Common myeloid progenitor, CD34-positive (primary cell): Measurements from ENCODE around the gene NAA50. TPM values are rescaled to one million over a fixed set of nuclear protein-coding genes. Genes with fewer than 3 reads are reported as not detected.

ENCODE experiments used
- CTCF ChIA-PET: fragments of 350-600 bp; sonication (Branson Sonifier 250); formaldehyde crosslinking; loops from one replicate; lab custom pipeline; 2021; ENCODE audit warnings: antibody characterized with exemption; lab: Charles Lee
- POLR2A ChIA-PET: fragments of 350-600 bp; sonication (Branson Sonifier 250); formaldehyde crosslinking; loops from one replicate; lab custom pipeline; 2021; ENCODE audit warnings: antibody characterized with exemption; lab: Charles Lee
- DNase-seq, 3 donors: peaks; one replicate each; pipeline versions ENCODE4 v3.0.0 to v3.0.0-alpha.2; 2013
- H3K27ac ChIP-seq, 2 experiments: 1 replicate in 1 of 2; 2 replicates in 1 of 2; pipeline ENCODE4 v1.7.0; 2013; ENCODE audit warnings: inconsistent platforms in 2 of 2, low read length in 2 of 2, mild to moderate bottlenecking in 2 of 2, low read depth in 1 of 2, moderate library complexity in 1 of 2; ENCODE audit not compliant: severe bottlenecking in 2 of 2, insufficient read depth in 1 of 2, poor library complexity in 1 of 2
- H3K27me3 ChIP-seq, 5 experiments: replicated peaks in 2 of 5; 1 replicate in 3 of 5; 2 replicates in 2 of 5; pipeline versions ENCODE4 v1.6.1 to v1.7.0; 2013; ENCODE audit warnings: low read length in 4 of 5, mild to moderate bottlenecking in 2 of 5, moderate library complexity in 2 of 5, inconsistent platforms in 1 of 5; ENCODE audit not compliant: insufficient read depth in 5 of 5, control insufficient read depth in 4 of 5
- H3K36me3 ChIP-seq, 4 experiments: 1 replicate in 2 of 4; 2 replicates in 2 of 4; pipeline versions ENCODE4 v1.6.1 to v1.7.0; 2013; ENCODE audit warnings: low read length in 3 of 4, control low read depth in 1 of 4, mild to moderate bottlenecking in 1 of 4; ENCODE audit not compliant: control insufficient read depth in 4 of 4, insufficient read depth in 4 of 4
- H3K4me1 ChIP-seq, 4 experiments: 1 replicate in 3 of 4; 2 replicates in 1 of 4; pipeline versions ENCODE4 v1.6.1 to v1.7.1; 2013; ENCODE audit warnings: low read length in 3 of 4, mild to moderate bottlenecking in 3 of 4, control low read depth in 1 of 4, inconsistent platforms in 1 of 4, moderate library complexity in 1 of 4; ENCODE audit not compliant: control insufficient read depth in 4 of 4, insufficient read depth in 4 of 4; ENCODE audit errors: control extremely low read depth in 1 of 4
- H3K4me3 ChIP-seq, 7 experiments: 1 replicate in 4 of 7; 2 replicates in 3 of 7; pipeline versions ENCODE4 v1.5.1 to v1.7.0; 2013; ENCODE audit warnings: mild to moderate bottlenecking in 7 of 7, low read length in 6 of 7, moderate library complexity in 6 of 7, inconsistent platforms in 2 of 7, low read depth in 2 of 7, control low read depth in 1 of 7; ENCODE audit not compliant: insufficient read depth in 4 of 7, control insufficient read depth in 1 of 7; ENCODE audit errors: extremely low read depth in 1 of 7
- H3K9me3 ChIP-seq, 5 experiments: 1 replicate in 4 of 5; 2 replicates in 1 of 5; pipeline versions ENCODE4 v1.6.1 to v1.7.1; 2013; ENCODE audit warnings: low read length in 4 of 5, mild to moderate bottlenecking in 2 of 5, inconsistent platforms in 1 of 5, low read depth in 1 of 5, moderate library complexity in 1 of 5; ENCODE audit not compliant: control insufficient read depth in 4 of 5, insufficient read depth in 2 of 5; ENCODE audit errors: control extremely low read depth in 1 of 5
- WGBS: methylation state at CpG from one replicate; pipeline ENCODE4 v1.1.5; 2013; ENCODE audit not compliant: insufficient coverage; 5-methylcytosine and 5-hydroxymethylcytosine counted together
- polyA plus RNA-seq: library from polyadenylated mRNA; unstranded; fragments of 120-200 nt; gene quantifications from one replicate; pipeline ENCODE4 v1.2.1, GENCODE V29; 2013

NAA50 gene
- polyA plus RNA-seq: 102 TPM

DNA sequence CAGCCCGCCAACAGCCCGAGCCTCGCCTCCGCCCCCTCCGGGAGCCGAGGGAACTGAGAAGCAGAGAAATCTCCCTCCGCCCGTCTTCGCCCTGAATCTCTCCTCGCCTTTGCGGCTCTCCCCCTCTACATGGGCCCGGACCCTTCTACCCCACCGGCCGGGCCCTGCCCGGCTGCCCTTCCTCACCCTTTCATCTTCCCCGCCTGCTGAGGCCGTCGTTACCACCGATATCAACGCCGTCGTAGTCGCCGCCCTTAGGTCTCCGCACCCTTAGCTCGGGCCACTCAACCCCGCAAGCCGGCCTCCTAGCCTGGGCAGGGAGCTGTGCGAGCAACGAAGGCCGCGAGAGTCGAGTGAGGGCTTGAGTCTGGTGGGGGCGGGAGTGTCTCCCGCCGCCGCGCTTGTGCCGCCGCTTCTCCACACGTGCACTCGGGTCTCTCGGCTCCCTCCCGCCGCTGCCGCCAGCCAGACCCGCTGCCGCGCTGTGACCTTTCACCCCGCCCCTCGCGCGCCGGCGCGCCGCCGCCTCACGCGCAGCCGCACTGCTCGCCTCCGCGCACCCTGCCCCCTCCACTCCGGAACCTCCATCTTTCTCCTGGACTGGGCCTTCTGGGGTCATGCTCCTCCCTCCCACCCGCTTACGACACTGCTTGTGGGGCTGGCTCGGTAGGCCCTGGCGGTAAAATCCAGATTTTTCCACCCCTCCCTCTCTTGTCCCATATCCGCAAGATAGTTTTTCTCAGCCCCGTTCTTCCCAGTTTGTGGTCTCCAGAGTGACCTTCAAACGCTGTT lies at the start of gene NAA50:
TSS of gene NAA50 (minus strand) at position 494 of the 792 bp plus-strand sequence. CDS start at position 194, 300 bp downstream.
- peaks cover 34 to 74% (median 49%) of the 10 kb centered on the region in 4 experiments for H3K4me1 ChIP-seq
- CTCF ChIA-PET: interaction anchor here (0.6 to 5.3 kb wide), 20 partner anchors 11 to 309 kb away, joined by 3 to 46 read pairs (median 5); partner anchors contain the start of gene GRAMD1C

DNA sequence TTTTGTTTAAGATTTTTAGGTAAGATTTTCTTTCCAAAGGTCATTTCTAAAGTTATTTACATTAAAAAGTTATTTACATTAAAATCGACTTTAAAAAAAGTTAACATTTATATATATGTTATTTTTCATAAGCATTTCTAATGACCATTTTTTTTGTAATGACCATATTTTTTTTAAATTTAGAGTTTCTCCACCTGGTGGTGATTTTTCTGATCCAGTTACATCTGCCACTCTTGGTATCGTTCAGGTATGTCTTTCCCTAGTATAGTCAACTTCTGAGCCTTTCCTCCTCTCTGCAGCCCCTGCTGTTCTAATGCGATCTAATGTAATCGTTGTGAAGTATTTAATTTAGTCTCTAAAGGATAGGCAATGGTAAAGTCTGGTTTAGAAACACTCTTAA lies 49.6 kb upstream of the NAA50 start:
- Histone ChIP-seq H3K9me3 (no peaks in the 10 kb centered on the region), H3K4me1 (peaks cover 0 to 27% (median 3%) of the 10 kb centered on the region in 4 experiments), H3K36me3 (peaks cover 3 to 47% (median 18%) of the 10 kb centered on the region in 4 experiments), H3K27me3 (no peaks in the 10 kb centered on the region), H3K4me3 (no peak overlapping the region), H3K27ac (no peak overlapping the region)
- CTCF ChIA-PET: interaction anchor here (0.9 to 1.0 kb wide), 2 partner anchors 60 to 73 kb away, joined by 3 read pairs; no protein-coding TSS in a partner anchor
- WGBS: no CpG with 5 or more reads among the region's 4 CpGs
- POLR2A ChIA-PET: no interaction called here
- DNase-seq: peak in 1 of 3 donors; percentile 9

More for the DNA sequence above, at the start of gene NAA50:
- WGBS: 0% methylated on average over 51 of the region's 72 CpGs
- H3K27me3 ChIP-seq: no peaks in the 10 kb centered on the region
- POLR2A ChIA-PET: interaction anchor here (0.9 to 1.3 kb wide), 6 partner anchors 10 to 249 kb away, joined by 3 to 7 read pairs (median 3); no protein-coding TSS in a partner anchor
- H3K4me3 ChIP-seq: peak within 1 kb of the TSS; percentile 80 to 100 (median 94)
- peak; percentile 92 to 96 (median 96) for DNase-seq
- peak within 1 kb of the TSS; percentile 97 to 100 for H3K27ac ChIP-seq
- no peaks in the 10 kb centered on the region for H3K9me3 ChIP-seq
- peaks cover 0 to 5% (median 0%) of the 10 kb centered on the region in 4 experiments for H3K36me3 ChIP-seq

DNA sequence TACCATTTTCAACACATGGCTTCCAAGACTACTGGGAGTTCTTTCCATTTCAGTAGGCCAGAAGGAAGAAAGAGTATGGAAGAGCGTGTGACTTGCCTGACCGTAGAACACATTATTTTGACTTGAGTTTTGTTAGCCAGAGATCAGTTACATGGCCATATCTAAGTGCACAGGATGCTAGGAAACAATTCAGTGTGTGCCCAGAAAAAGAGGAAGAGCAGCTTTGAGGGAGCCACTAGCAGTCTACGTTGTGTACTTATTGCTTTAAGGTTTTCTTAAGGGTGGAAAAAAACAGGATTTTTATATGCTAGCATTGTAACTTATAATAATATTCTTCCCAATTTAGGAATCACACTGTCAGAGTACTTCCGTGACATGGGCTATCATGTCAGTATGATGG lies 48.5 kb upstream of the NAA50 start:
- ChIA-PET POLR2A (no interaction called here), CTCF (interaction anchor here (0.9 to 1.5 kb wide), 7 partner anchors 8 to 72 kb away, joined by 3 to 8 read pairs (median 3); no protein-coding TSS in a partner anchor)
- Histone ChIP-seq H3K9me3 (no peaks in the 10 kb centered on the region), H3K27me3 (no peaks in the 10 kb centered on the region), H3K36me3 (peaks cover 3 to 51% (median 17%) of the 10 kb centered on the region in 4 experiments), H3K4me1 (peaks cover 0 to 27% (median 3%) of the 10 kb centered on the region in 4 experiments), H3K4me3 (peak overlapping the region in 1 of 7 experiments; percentile 28), H3K27ac (peak overlapping the region in 1 of 2 experiments; percentile 19)
- 17% methylated on average over 2 of the region's 4 CpGs for WGBS
- DNase-seq: peak; percentile 8 to 44 (median 30)

DNA sequence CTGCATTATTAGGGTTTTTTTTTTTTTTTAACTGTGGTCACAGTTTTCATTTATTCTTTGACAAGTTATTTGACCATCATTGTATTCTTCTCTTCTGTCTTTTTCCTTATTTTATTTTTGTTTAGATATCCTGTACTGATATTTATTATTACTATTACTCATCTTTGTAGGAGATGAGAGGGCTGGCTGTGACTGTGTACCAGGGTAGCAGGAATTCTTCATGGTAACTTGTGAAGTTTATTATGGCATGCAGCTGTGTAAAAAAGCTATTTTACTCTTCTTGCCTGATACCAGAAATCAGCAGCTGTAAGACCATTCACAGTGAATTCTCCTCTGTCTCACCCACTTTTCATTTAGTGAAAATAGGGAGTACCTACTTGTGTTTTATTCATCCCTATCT lies 45.3 kb upstream of the NAA50 start:
- ChIA-PET POLR2A (no interaction called here), CTCF (interaction anchor here (1.4 kb wide), 1 partner anchor 43 kb away, joined by 4 read pairs; no protein-coding TSS in a partner anchor)
- no peak overlapping the region for H3K4me3 ChIP-seq
- no peaks in the 10 kb centered on the region for H3K9me3 ChIP-seq
- peaks cover 10 to 47% (median 25%) of the 10 kb centered on the region in 4 experiments for H3K36me3 ChIP-seq
- peaks cover 0 to 10% (median 3%) of the 10 kb centered on the region in 4 experiments for H3K4me1 ChIP-seq
- no peak for DNase-seq
- H3K27me3 ChIP-seq: no peaks in the 10 kb centered on the region
- H3K27ac ChIP-seq: no peak overlapping the region

DNA sequence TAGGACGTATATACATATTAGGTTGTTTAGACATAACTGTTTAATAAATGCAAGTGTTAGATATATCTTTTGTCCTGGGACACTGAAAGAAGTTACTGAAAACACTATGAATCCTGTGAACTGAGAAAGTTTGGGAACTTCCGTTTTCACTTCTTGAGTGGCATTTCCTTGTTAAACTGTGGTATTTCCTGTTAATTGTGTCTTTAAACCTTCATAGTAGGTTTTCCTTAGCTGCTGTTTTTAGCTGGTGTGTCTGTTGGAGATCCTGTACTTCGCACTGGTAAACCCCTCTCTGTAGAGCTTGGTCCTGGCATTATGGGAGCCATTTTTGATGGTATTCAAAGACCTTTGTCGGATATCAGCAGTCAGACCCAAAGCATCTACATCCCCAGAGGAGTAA lies 37.9 kb upstream of the NAA50 start:
- Histone ChIP-seq H3K4me3 (peak overlapping the region in 4 of 7 experiments; percentile 13 to 58 (median 38)), H3K27me3 (no peaks in the 10 kb centered on the region), H3K9me3 (no peaks in the 10 kb centered on the region), H3K4me1 (peaks cover 12 to 25% (median 17%) of the 10 kb centered on the region in 4 experiments), H3K27ac (peak overlapping the region; percentile 85 to 86), H3K36me3 (peaks cover 13 to 26% (median 18%) of the 10 kb centered on the region in 4 experiments)
- ChIA-PET CTCF (interaction anchor here (1.0 to 1.5 kb wide), 3 partner anchors 39 to 60 kb away, joined by 3 to 4 read pairs (median 3); no protein-coding TSS in a partner anchor), POLR2A (interaction anchor here (0.6 to 1.0 kb wide), 2 partner anchors 38 to 45 kb away, joined by 3 to 7 read pairs; partner anchors contain the start of gene NAA50)
- 45% methylated on average over 2 of the region's 4 CpGs for WGBS
- DNase-seq: peak in 2 of 3 donors; percentile 30 to 46

DNA sequence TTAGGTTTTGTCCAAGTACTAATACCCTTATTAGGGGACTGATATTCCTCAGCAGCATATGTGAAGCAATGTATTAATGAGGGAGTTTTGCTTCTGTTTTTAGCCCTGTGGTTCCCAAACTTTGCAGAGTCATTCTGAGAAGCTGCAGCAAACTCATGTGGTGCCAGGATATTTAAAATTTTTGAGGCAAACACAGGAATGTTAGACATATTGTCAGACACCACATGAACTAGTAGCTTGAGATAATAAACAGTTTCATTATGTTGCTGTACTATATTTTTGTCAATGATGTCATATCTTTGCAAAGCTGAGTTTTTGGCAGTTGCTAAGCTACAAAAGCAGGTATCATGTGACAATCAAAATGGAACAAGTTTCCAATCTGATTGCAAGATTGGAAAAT lies 37.4 kb upstream of the NAA50 start:
- Histone ChIP-seq H3K9me3 (no peaks in the 10 kb centered on the region), H3K27ac (peak overlapping the region; percentile 85 to 86), H3K4me3 (peak overlapping the region in 3 of 7 experiments; percentile 0 to 55 (median 41)), H3K36me3 (peaks cover 10 to 22% (median 16%) of the 10 kb centered on the region in 4 experiments), H3K27me3 (no peaks in the 10 kb centered on the region), H3K4me1 (peaks cover 12 to 25% (median 17%) of the 10 kb centered on the region in 4 experiments)
- ChIA-PET CTCF (interaction anchor here (1.0 to 1.5 kb wide), 3 partner anchors 39 to 61 kb away, joined by 3 to 4 read pairs (median 3); no protein-coding TSS in a partner anchor), POLR2A (interaction anchor here (0.8 to 1.0 kb wide), 2 partner anchors 38 to 39 kb away, joined by 3 to 7 read pairs; partner anchors contain the start of gene NAA50)
- peak; percentile 49 to 91 (median 89) for DNase-seq
